Measurements from ENCODE around the gene PFDN6.
A peak's percentile ranks its signal among the peaks of the same experiment; 100 is the strongest.
"Not testable (repeated sequence)": the region's sequence is repeated elsewhere in the genome, so short reads cannot be mapped to it uniquely, and the experiment has no call there.

PFDN6 gene

GRCh38 chr6:33273129-33273923, 16.1 kb upstream of the PFDN6 start:
- DNase-seq (ENCODE audit: insufficient read length, low spot score): no peak
- FAIRE-seq: no peak

- no peak for DNase-seq (ENCODE audit: insufficient read length, low spot score)
- no peak for FAIRE-seq
Observed at GRCh38 chr6:33273924-33274902, 15.2 kb upstream of the PFDN6 start.

GRCh38 chr6:33275795-33276580, 13.4 kb upstream of the PFDN6 start:
- not testable (repeated sequence) for DNase-seq (ENCODE audit: insufficient read length, low spot score); FAIRE-seq

- FAIRE-seq (no peak), DNase-seq (ENCODE audit: insufficient read length, low spot score) (no peak)
Observed at GRCh38 chr6:33276581-33276863, 12.9 kb upstream of the PFDN6 start.

GRCh38 chr6:33276864-33277662, 12.3 kb upstream of the PFDN6 start, which contains the start of gene B3GALT4:
B3GALT4 (plus strand) TSS chr6:33277123; CDS start chr6:33277420, 297 bp downstream.
- peak; percentile 87 for FAIRE-seq

GRCh38 chr6:33277663-33278391, 11.6 kb upstream of the PFDN6 start:
- FAIRE-seq (no peak), DNase-seq (ENCODE audit: insufficient read length, low spot score) (no peak)

More at GRCh38 chr6:33276864-33277662, 12.3 kb upstream of the PFDN6 start, which contains the start of gene B3GALT4:
- peak; percentile 39 for DNase-seq (ENCODE audit: insufficient read length, low spot score)

GRCh38 chr6:33278392-33278741, 11.0 kb upstream of the PFDN6 start:
- DNase-seq (ENCODE audit: insufficient read length, low spot score): no peak
- FAIRE-seq: no peak

GRCh38 chr6:33278810-33279209, 10.6 kb upstream of the PFDN6 start:
- DNase-seq (ENCODE audit: insufficient read length, low spot score) (no peak), FAIRE-seq (no peak)

- DNase-seq (ENCODE audit: insufficient read length, low spot score) (no peak), FAIRE-seq (no peak)
Observed at GRCh38 chr6:33279257-33279695, 10.1 kb upstream of the PFDN6 start.

GRCh38 chr6:33279971-33280511, 9.4 kb upstream of the PFDN6 start:
- FAIRE-seq (peak; percentile 16), DNase-seq (ENCODE audit: insufficient read length, low spot score) (peak; percentile 60)

- no peak for FAIRE-seq
- DNase-seq (ENCODE audit: insufficient read length, low spot score): no peak
Observed at GRCh38 chr6:33280539-33280938, 8.9 kb upstream of the PFDN6 start.

GRCh38 chr6:33285214-33285613, 4.2 kb upstream of the PFDN6 start:
- not testable (repeated sequence) for FAIRE-seq; DNase-seq (ENCODE audit: insufficient read length, low spot score)

GRCh38 chr6:33286946-33287914, 2.2 kb upstream of the PFDN6 start:
- FAIRE-seq (no peak), DNase-seq (ENCODE audit: insufficient read length, low spot score) (no peak)

- FAIRE-seq (no peak), DNase-seq (ENCODE audit: insufficient read length, low spot score) (no peak)
Observed at GRCh38 chr6:33288141-33288920, 1.1 kb upstream of the PFDN6 start.

GRCh38 chr6:33289784-33290315, 449 bp downstream of the PFDN6 start:
- FAIRE-seq (no peak), DNase-seq (ENCODE audit: insufficient read length, low spot score) (no peak)

GRCh38 chr6:33290459-33290858, 1.1 kb downstream of the PFDN6 start:
- DNase-seq (ENCODE audit: insufficient read length, low spot score): no peak
- FAIRE-seq: no peak
